AG09319 (cell line): ENCODE results near the gene NOL4L.

Source experiments
- DNase-seq: peaks from one replicate; pipeline ENCODE4 v3.0.0-alpha.2; 2010; ENCODE audit warnings: low read depth; ENCODE audit errors: extremely low read depth
- CTCF ChIP-seq: IDR thresholded peaks from 2 replicates; pipeline ENCODE4 v1.5.1; 2011; ENCODE audit warnings: low read depth, mild to moderate bottlenecking, inconsistent platforms, low read length, moderate library complexity

Gene NOL4L

GRCh38 chr20:32436142-32436861, 148.8 kb downstream of the NOL4L start:
- no peak for DNase-seq
- no peak for TF ChIP-seq CTCF

- no peak for TF ChIP-seq CTCF
- no peak for DNase-seq
Measured at GRCh38 chr20:32435449-32436107, 149.6 kb downstream of the NOL4L start.

- TF ChIP-seq CTCF, result no peak
- DNase-seq, result no peak
Measured at GRCh38 chr20:32434434-32434833, 150.7 kb downstream of the NOL4L start.

- DNase-seq, result no peak
- no peak for TF ChIP-seq CTCF
Measured at GRCh38 chr20:32433311-32434021, 151.7 kb downstream of the NOL4L start.

GRCh38 chr20:32432277-32432676, 152.9 kb downstream of the NOL4L start:
- no peak for TF ChIP-seq CTCF
- DNase-seq, result no peak

GRCh38 chr20:32431457-32431856, 153.7 kb downstream of the NOL4L start:
- no peak for TF ChIP-seq CTCF
- DNase-seq, result no peak
